ENCODE data around the gene INHBE.
"Not testable (repeated sequence)": the region's sequence is repeated elsewhere in the genome, so short reads cannot be mapped to it uniquely, and the experiment has no call there.

INHBE gene

GRCh38 chr12:57441846-57442427 lies 13.2 kb upstream of the INHBE start:
- no peak for DNase-seq

- DNase-seq: not testable (repeated sequence)
Measured at GRCh38 chr12:57444337-57444736, 10.8 kb upstream of the INHBE start.

DNA sequence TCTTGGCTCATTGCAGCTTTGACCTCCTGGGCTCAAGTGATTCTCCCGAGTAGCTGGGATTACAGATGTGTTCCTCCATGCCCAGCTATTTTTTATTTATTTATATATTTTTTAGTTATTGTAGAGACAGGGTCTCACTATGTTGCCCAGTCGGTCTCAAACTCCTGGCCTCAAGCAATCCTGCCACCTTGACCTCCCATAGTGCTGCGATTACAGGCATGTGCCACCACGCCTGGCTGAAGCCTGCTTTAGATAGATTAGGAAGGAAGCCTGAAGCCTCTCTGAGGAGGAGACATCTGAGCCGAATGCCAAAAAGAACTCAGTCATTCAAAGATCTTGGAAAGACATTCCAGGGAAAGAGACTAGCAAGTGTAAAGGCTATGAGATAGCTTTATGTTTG lies 10.4 kb upstream of the INHBE start:
- DNase-seq: no peak

- DNase-seq: no peak
Measured at GRCh38 chr12:57446292-57446960, 8.7 kb upstream of the INHBE start.

- no peak for DNase-seq
Measured at GRCh38 chr12:57448669-57449068, 6.4 kb upstream of the INHBE start.

DNA sequence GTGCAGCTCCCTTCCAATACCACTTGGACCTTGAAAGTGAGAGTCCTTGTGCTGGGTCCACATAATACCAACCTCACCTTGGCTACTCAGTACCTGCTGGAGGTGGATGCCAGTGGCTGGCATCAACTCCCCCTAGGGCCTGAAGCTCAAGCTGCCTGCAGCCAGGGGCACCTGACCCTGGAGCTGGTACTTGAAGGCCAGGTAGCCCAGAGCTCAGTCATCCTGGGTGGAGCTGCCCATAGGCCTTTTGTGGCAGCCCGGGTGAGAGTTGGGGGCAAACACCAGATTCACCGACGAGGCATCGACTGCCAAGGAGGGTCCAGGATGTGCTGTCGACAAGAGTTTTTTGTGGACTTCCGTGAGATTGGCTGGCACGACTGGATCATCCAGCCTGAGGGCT lies 5.7 kb upstream of the INHBE start:
- no peak for DNase-seq

- DNase-seq: no peak
Measured at GRCh38 chr12:57450057-57450456, 5.0 kb upstream of the INHBE start.

GRCh38 chr12:57451233-57451778 lies 3.8 kb upstream of the INHBE start:
- DNase-seq: no peak

DNA sequence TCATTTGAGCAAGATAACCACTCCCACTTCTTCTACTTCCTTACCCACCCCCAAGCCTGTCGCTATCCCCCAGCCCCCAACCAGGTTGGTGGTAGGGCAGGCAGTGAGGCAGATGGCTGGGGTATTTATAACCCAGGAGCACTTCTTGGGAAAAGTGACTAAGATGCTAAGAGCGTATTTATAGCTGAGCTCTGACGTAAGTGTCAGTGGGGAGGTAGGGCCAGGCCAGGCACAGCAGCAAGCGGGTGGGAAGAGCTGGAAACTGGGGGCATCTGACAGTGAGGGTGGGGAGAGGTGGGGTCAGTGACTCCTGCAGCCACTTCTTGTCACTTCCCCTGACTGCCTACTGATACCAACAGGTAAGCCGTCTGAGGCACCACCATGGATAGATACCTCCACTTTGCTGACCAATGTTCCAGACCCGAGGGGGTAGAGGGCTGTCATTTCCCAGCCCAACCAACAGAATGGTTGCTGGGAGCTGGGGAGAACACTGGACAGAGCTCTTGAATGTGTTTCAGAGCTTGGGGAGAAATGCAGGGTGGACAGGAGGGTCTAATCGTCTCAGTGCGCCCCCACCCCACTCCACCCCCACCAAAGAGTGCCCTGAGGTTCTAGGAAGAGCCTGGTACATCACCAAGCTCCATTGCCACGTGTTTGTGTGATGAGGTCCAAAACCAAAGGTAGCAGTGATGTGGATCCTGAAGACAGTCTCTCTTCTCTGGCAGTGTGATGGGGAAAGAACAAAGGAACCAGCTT lies 2.7 kb upstream of the INHBE start:
- no peak for DNase-seq

DNA sequence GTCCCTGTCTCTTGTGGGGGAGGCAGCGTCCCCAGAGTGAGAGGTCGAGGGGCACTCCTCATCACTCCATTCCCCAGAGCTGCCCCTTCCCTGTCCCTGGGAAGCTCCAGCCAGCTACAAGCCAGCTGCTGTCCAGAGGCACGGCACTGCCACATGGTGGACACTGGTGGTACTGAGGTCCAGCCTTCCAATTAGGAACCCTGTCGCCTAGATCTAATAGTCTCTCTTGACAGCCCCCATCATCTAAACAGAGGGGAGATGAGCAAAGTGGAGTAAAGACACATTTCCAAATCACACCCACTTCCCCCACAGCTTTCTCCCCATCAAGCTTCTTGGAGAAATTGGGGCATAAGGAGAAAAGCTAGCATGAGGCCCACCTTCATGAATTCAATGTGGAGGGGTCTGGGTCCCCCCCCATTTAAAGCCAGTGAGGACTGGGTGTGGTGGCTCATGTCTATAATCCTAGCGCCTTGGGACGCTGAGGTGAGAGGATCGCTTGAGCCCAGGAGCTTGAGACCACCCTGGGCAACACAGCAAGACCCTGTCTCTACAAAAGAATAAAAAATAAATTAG lies 2.1 kb upstream of the INHBE start:
- peak; percentile 63 for DNase-seq

GRCh38 chr12:57454213-57454565 lies 918 bp upstream of the INHBE start:
- DNase-seq: no peak

DNA sequence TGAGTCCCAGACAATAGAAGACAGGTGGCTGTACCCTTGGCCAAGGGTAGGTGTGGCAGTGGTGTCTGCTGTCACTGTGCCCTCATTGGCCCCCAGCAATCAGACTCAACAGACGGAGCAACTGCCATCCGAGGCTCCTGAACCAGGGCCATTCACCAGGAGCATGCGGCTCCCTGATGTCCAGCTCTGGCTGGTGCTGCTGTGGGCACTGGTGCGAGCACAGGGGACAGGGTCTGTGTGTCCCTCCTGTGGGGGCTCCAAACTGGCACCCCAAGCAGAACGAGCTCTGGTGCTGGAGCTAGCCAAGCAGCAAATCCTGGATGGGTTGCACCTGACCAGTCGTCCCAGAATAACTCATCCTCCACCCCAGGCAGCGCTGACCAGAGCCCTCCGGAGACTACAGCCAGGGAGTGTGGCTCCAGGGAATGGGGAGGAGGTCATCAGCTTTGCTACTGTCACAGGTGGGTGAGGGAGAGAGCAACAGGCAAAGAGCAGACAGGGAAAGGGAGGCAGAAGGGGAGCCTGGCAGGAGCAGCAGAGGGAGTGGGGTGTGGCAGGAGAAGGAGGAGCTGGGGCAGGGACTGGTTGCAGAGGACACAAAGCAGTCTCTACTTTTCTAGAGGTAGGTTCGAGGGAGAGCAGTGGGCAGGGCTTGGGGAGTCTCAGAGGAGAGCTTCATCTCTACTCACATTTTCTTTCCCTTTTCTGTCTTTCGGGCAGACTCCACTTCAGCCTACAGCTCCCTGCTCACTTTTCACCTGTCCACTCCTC lies 452 bp downstream of the INHBE start:
- DNase-seq: no peak

DNA sequence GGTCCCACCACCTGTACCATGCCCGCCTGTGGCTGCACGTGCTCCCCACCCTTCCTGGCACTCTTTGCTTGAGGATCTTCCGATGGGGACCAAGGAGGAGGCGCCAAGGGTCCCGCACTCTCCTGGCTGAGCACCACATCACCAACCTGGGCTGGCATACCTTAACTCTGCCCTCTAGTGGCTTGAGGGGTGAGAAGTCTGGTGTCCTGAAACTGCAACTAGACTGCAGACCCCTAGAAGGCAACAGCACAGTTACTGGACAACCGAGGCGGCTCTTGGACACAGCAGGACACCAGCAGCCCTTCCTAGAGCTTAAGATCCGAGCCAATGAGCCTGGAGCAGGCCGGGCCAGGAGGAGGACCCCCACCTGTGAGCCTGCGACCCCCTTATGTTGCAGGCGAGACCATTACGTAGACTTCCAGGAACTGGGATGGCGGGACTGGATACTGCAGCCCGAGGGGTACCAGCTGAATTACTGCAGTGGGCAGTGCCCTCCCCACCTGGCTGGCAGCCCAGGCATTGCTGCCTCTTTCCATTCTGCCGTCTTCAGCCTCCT lies 1.1 kb downstream of the INHBE start:
- DNase-seq: peak; percentile 55

- DNase-seq: no peak
Measured at GRCh38 chr12:57456737-57457490, 1.8 kb downstream of the INHBE start.

DNA sequence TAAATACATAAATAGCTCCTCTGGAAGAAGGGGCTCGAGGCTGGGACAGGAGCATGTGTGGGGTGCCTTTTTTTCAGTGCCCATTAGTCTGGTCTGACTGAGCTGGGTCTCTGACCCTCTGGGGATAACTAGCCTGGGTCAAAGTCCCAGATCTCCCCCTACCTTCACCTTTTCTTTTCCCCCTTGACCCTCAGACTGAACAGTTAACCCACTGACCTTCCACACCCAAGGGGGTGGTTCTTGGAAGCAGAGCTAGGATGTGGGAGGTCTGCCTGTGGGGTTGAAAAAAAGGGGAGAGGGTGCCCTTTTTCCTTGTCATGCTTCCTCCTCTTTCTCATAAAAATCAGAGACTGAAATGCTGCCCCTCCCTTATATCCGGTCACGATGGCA lies 3.6 kb downstream of the INHBE start:
- DNase-seq: no peak

DNA sequence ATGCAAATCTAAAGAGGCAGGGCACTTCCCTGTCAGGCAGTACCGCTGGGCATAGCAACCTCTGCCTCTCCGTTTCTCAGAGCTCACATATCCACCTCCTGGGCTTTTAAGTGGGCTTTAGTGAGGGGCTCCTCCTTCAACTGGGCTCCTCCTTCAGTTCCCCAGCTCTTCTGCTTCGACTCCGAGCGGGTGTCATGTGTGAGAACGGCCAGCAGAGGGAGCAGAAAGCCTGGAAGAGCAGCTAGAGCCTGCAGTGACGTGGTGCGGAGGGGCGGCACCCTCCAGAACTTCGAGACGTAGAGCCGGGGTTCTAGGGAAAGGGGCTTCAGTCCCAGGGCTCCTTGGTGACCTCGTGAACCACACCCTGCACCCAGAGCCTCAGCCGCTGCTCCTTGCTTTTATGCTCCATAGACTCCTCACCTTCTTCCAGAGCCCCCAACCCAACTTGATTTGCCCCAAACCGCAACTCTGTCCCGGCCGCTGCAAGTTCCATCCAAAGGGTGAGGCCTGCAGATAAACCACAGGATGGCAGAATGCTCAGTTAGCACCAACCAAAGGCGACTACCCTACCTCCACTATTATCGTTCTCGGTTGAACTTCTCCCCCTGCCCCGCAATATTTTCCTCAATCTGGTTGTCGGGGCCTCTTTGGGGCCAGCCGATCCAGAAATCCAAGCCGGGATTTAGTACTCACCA lies 4.1 kb downstream of the INHBE start:
- peak; percentile 96 for DNase-seq

- DNase-seq: no peak
Measured at GRCh38 chr12:57459750-57460467, 4.8 kb downstream of the INHBE start, which contains the start of gene GLI1. GLI1 (plus strand) TSS chr12:57459785; CDS start chr12:57463692, 3,907 bp downstream.

DNA sequence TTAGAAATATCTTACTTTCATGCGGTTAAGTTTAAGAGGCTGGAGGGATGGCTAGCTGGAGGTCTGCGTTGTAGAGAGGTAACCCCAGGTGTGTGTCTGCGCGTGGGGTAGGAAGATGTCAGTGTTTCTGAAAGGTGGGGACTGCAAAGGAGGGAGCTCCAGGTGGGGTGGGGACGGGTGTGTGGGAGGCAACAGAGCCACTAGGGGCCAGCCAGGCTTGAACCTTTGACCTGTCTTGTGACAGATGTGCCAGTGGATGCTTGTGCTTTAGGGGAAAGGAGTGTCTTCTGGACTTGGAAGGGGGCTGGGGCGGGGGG lies 5.3 kb downstream of the INHBE start:
- DNase-seq: no peak

- no peak for DNase-seq
Measured at GRCh38 chr12:57460841-57461275, 5.8 kb downstream of the INHBE start.

DNA sequence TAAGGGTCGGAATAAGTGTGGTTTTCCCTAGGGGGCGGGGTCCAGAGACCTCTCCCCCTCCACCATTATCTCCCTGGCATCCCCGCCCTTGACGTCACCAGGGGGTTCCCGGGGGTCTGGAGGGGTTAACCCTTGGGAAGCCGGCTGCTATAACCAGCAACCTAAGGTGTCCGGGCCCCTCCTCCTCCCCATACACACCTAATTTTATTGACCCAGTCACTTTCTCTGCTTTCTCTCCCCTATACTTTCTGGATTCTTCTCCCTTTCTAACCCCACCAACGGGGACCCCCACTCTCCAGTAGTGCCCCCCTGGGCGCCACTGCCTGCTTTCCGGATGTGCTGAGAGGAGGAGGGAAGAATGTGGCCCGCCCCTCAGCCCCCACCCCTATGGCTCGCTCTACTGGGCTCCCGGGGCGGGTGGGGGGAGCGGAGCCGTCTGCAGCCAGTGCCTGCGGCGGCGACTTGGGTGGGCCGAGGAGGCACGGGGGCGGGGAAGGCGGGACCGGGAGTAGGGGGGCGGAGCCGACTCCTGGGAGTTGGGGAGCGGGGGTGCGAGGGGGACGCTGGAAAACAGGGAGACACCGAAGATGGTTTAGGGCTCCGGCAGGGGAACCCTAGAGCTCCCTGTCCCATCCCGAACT lies 6.3 kb downstream of the INHBE start:
- DNase-seq: no peak

Data from stimulated activated CD4-positive, alpha-beta T cell treated with anti-CD3 and anti-CD28 coated beads, Interleukin-4, amount 100 ng/mL, for 24 hours (primary cell).